HG02970 (cell line): Measurements from ENCODE around the gene MECR.
"Not testable (repeated sequence)": the region's sequence is repeated elsewhere in the genome, so short reads cannot be mapped to it uniquely, and the experiment has no call there.

Source experiments
- ATAC-seq: cut with Tn5 transposase; IDR thresholded peaks from one replicate; pipeline ENCODE4 v1.9.1; 2021; ENCODE audit warnings: mild to moderate bottlenecking, moderate library complexity, moderate number of reproducible peaks; ENCODE audit not compliant: unreplicated experiment, low FRiP score

Gene MECR

DNA sequence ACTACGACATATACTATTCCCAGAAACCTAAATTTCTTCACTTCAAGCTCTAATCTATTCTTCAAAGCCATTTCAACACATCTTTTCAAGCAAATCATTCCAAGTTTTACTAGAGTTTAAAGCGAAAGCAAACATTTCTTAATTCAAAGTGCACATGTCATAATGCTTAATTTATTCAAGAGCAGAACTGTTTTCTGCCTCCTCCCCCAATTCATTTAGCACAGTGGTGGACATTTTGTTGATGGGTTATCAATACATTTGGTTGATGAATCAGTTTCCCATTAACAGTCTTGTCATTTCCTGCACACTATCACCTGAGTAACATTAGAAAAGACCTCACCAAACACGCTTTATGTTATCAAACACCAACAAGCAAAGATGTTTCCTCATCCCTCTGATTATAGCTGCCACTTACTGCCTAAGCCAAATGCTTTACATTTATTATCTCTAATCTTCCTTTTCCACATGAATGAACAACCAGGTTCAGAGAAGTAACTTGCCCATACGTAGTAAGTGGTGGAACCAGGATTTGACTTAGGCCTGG, 51.0 kb downstream of the MECR start:
- ATAC-seq, result no peak

DNA sequence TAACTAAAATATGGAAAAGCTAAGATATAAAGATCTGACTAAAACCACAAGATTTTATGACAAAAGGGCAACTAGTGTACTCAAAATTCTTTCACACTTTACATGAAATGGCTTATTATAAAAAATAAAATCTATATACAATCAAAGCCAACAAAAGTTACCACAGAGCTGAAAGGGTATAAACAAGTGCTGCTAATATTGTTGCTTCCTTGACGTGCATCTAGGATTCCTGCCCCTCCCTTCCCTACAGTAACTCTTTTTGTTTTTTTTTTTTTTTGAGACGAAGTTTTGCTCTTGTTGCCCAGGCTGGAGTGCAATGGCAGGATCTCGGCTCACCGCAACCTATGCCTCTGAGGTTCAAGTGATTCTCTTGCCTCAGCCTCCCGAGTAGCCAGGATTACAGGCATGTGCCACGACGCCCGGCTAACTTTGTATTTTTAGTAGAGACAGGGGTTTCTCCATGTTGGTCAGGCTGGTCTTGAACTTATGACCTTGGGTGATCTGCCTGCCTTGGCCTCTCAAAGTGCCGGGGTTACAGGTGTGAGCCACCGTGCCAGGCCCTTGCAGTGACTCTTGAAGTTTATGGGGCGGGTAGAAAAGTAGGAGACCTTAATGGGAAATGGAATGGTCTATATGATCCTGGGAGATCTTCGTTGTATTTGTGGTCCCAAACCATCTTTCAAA, 53.6 kb downstream of the MECR start:
- no peak for ATAC-seq

DNA sequence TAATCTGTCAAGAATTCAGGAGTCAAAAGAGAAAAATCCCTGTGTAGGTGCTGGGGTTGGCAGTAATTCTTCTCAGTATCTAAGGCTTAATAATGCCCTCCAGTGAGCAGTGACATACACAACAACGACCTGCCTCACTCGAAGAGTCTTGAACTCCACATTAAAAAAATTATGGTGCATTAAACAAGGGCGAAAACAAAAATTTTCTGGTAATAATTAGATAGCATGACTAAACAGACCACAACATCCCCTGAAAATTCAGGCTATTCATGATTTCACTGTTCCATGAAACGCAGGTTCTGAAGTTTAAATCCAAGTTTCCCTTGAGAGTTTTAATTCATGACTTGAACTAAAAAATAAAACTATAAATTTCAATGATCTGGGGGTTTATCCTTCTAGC, 54.2 kb downstream of the MECR start:
- no peak for ATAC-seq

DNA sequence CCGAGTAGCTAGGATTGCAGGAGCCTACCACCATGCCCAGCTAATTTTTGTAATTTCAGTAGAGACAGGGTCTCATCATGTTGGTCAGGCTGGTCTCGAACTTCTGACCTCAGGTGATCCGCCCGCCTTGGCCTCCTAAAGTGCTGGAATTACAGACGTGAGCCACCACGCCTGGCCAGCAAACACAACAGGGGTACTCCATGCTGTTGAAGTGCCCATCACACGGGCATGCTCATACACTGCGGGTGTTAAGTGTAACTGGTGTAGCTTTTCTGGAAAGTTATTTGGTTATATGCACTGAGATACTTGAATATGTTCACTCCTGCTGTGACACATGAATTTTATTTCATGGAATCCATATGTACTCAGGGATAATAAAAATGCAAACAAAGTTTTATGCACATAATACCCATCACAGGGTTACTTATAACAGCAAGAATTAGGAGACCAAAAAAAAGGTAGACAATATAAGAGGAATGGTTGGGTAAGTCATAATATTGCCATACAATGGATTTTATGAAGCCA, 58.3 kb downstream of the MECR start:
- no peak for ATAC-seq

DNA sequence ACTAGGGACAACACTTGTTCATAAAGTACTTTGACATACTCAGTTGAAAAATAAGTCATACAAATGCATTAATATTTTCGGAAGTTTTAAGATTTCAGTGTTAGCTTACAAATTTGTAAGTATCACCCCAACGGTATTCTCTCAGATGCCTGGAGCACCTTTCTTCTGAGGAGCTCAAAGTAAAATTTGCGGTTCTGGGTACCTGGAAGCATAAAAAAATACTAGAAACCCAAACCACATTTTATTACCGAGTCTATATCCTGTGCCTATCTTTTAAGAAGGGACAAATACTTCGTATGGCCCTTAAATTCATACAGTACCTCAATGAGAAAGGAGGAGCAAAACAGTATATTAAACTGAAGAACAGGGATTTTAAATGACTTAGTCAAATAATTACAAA, 59.2 kb downstream of the MECR start:
- ATAC-seq, result no peak

DNA sequence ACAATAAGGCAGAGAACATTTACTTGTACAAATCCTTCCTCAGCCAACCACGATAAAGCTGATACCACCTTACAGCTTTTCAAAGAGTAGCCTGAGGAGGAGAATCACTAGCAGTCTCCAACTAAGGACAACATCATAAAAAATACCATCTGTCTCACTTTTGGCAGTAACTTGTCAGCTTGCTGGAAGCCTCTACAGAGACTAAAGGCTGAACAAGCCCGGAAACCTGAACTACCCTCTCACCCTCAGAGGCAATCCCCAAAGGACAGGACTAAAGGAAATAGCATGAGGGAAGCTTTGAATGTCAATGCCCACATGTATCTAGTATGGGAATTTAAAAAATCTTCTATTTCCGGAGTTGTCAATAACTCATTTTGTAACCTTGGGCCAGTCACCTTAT, 59.6 kb downstream of the MECR start:
- ATAC-seq, result no peak

DNA sequence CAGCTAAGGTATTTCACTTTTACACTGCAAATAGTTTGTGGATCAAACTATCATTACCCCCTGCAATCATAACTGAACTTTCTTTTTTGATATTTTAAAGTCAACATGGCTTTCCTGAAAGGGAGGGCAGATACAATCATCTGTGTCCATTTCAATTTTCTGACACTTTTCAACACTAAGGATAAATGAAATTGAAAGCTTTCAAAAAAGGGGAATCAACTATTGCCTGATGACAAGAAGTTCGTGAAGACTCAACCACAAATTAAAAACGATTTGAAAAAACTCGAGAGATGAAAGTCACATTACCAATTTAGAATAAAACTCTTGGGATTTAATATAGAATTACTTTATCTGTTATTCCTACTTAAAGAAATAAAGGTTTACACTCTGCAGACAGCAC, 60.8 kb downstream of the MECR start:
- no peak for ATAC-seq

DNA sequence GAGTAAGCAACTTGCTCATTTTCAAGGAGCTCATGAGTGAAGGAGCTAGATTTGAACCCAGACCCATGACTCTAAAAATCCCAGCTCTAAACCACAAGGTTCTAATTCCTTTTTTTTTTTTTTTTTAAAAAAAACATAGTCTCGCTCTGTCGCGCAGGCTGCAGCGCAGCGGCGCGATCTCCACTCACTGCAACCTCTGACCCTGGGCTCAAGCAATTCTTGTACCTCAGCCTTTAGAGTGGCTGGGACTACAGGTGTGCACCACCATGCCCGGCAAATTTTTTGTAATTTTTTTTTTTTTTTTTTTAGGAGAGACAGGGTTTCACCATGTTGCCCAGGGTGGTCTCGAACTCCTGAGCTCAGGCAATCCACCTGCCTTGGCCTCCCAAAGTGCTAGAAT, 62.8 kb downstream of the MECR start:
- ATAC-seq, result no peak

DNA sequence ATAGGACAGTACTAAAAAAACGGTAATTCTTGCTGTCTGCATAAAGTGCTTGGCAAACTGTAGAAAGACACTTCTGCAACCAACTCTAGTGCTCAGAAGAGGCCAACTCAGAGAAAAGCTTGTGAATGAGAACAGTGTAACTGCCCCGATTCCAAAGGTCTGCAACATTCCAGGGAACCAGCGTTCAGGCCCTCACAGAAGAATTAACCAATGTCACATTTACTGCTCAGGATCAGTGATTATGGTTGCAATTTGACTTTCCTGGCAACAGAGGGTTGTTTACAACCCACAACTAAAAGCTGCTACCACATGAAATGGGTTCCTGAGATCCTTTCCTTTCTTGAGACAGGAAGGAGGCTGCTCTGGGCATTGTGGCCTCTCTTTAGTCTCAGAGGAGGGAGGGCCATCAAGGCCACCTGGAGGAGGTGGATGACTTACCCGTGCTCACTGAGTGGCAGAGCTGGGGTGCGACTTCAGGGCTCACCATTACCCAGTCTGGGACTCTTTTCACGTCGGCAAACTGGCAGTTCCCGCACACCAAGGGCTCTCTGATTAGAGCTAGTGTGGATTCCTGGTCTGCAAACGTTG, 64.3 kb downstream of the MECR start:
- ATAC-seq, result no peak

DNA sequence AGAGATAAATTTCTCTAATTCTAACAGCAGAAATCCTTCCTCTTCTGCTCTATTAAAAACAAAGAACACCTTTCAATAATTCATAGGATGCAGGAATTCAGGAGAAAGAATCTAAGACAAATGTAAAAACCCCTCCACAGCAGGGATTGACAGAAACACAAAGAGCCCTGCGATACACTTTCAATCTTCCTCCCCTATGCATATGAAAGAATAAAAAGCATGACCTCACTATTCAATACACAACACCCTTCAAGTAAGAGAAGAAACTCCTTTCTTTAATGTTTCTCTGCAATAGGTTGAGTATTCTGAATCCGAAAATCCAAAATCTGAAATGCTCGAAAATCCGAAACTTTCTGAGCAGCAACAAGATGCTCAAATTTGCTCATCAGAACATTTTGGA, 66.1 kb downstream of the MECR start:
- ATAC-seq, result no peak

DNA sequence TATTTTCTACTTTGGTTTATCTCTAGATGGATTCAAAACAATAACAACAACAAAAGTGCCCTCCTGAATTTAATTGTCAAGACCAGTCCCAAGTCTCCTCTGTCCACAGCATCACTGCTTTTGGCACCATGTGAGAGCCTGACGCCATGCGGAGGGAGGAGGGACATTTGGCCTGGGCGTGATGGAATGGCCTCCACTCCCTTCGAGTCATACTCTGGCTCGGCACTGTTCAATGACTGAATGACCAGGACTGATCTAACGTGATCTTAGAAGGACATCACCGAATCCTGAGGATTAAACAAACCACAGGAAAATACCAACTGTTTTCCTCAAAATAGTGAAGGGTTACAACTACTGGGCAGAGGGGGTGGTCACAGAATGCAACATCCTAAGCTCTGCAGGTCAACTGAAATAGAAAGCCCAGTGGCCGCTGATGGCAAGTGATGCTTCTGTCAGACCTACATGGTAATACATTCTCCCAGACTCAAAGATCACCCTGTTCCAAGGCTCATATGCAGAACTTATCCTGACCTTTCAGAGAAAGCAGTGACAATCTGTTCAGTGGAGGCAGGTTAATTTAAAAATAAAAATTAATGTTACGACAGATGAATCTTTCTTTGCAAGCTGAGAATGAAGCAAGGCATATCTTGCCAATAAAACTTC, 68.1 kb downstream of the MECR start:
- no peak for ATAC-seq

DNA sequence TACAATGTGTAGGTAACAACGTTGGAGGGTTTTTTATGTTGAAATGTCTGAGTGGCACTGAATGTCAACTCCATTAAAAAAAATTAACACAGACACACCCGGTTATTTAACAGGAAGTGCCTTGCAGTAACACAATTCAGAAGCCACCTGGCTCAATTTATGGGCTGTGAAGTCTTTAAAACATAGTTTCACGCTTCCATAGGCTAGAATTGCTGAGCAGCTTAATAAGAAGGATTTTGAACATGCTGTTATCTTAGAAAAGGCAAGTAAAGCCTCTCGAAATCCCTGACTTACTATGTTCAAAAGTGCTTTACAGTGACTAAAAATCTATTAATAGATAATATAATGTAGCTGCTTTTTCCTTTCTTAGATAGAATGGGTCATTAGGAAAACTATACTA, 68.7 kb downstream of the MECR start:
- ATAC-seq, result no peak

DNA sequence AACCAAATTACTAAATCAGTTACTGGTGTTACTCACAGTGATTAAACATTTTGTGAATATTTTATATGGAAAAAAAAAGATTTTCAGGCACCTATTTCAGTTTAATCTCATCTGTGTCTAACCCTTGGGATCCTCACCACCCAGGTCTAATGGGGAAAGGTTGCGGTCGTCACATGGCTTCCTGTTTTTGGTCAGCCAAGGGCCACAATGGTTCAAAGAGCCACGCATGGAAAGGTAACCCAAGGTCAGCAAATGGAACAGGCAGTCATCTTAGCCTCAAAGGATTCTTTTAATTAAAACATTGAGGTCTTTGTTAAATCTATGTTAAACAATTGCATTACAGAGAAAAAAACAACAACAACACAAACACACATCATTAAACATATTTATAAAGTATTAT, 71.0 kb downstream of the MECR start:
- ATAC-seq, result no peak

DNA sequence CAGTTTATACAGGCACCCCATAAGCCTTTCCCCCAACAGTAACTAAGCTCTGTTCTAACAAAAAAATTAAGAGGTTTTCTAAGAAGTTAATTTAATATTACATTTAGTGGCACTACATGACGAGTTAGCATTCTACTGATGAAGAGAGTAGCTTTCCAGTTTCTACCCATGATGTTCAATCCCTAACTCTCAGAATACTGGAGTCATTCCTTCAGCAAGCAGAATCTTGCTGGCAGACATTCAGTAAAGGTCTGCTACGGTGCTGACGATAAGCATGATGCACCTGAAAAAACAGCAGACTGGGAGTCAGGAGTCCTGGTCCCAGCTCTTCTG, 73.5 kb downstream of the MECR start:
- ATAC-seq, result no peak

DNA sequence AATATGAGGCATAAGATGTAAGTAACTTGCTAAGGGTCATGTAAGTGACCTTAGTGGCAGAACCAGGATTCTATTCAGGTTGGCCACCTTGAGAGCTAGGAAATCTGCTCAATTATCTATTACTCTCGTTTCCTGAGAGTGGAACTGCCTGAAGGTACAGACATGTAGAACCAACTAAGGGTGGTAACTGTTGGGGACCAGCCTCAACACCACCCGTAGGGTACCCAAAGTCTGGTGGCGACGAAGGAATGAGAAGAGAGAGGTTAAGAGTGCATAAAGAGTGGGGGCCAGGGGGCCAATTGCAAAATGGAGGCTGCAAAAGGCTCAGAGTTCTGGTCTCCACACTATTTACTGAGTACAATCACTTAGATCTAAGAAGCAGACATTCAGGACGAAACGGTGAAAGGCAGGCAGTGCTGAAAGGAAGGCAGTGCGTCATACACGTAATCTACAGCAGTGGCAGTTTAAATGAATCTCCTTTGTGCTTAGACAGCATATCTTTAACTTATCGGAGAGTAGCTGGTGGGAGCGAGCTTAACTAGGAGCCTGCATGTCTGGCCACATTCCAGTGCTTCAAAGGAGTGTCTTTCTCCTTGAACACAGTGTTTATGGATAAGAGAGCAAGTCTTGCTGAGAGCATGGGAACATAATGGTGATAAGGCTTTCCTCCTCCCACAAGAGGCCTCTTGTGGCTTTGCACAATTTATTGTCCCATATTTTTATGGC, 74.0 kb downstream of the MECR start:
- no peak for ATAC-seq

DNA sequence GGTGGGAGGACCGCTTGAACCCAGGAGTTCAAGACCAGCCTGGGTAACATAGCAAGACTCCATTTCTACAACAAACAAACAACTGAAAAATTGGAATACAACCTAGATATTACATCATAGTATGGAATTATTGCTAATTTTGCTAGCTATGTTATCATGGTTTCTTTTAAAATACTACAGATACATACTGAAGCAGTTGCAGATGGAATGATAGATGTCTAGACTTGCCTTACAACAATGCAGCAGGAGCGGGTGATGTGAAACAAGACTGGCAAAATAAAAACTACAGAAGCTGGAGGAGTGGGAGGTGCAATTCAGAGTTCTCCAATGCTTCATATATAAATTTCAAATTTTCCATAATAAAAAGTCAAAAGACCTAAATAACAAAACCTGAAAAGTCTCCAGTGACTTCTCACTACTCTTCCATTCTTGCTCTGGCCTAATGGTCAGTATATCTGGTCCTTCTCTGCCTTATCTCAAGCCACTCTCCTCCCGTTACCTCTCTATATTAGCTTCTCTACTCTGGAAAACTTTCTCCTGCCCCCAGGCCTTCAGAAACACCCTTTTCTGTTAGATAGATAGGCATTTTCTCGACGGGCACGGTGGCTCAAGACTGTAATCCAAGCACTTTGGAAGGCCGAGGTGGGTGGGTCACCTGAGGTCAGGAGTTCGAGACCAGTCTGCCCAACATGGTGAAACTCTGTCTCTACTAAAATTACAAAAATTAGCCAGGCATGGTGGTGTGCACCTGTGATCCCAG, 78.5 kb downstream of the MECR start:
- no peak for ATAC-seq

DNA sequence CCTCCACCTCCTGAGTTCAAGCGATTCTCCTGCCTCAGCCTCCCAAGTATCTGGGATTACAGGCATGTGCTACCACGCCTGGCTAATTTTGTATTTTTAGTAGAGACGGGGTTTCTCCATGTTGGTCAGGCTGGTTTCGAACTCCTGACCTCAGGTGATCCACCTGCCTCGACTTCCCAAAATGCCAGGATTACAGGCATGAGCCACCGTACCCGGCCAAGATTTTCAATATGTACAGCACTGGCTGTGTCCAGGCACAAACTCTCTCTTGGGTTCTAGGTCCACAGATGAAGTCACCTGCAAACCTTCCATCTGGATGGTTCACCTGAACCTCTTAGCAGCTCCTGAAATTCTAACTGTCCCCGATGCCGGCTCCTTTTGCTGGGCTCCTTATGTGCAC, 80.4 kb downstream of the MECR start:
- not testable (repeated sequence) for ATAC-seq

DNA sequence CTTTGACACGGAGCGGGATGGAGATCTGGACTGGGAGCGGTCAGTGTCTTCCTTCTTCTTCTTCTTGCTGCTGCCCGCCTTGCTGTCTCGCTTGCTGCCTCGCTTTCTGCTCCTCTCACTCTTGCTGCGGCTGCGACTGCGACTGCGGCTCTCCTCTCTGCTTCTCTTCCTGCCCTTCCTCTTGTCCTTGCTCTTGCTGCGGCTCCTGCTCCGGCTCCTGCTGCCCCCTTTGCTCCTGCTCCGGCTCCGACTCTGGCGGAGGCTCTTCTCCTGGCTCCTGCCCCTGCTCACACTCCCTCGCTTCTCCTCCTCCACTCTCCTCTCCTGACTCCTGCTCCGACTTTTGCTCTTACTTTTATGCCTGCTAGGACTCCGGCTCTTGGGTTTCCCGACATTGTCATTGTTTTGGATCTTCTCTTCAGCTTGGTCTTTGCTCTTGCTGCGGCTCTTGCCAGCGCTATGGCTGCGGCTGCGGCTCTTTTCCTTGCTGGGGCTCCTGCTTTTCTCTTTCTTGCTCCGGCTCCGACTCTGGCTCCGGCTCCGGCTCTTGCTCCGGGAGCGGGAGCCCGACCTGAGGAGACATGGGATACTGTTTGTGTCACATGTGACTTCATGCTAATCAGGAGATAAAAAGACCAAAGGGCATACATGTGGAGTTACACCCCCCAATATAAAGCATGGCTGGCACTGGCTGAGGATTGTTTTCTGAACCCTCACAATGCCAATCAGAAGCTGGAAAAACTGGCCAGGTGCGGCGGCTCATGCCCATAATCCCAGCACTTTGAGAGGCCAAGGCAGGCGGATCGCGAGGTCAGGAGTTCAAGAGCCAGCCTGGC, 81.9 kb downstream of the MECR start:
- ATAC-seq, result no peak

DNA sequence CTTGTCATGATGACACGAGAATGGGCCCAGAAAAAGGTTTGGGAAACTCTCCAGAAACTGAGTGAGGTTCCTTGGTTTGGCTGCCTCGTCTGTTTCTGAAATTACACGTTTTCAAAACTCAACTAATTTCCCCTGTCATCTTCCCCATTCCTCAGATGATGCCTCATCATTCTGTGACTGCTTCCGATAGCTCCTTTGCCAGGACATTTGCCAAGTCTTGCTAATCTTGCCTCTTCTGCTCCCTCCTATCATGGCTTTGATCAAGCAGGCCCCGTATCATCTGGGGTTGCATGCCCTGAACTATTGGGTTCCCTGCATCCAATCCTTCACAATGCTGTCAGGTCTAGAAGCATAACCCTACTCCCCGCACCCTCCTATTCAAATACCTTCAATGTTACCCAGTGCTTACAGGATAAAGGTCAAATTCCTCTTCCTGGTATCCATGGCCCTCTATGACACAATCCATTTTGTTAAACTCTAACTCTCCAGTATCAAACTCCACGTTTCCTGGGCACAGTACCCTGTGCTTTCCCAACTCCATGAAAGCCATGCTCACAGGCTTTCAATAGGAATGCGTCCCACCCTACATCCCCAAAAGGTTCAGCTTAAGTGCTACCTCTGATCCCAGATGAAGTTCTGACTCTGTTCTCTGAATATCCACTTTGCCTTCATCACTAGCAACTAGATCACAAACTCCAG, 84.8 kb downstream of the MECR start:
- no peak for ATAC-seq
